HCT116 (cell line): ENCODE data around the gene MROH8. TPM values are rescaled to one million over a fixed set of nuclear protein-coding genes. Genes with fewer than 3 reads are reported as not detected.

Experiments
- ATAC-seq: fragments of 200-7000 bp; cut with Tn5 transposase; 2 replicates; pipeline ENCODE4 v1.9.1; 2020; ENCODE audit warnings: mild to moderate bottlenecking, moderate library complexity
- BruUV-seq: library from RNA; stranded (reverse); fragments of 400-500 nt; replicated peaks from 2 replicates; lab custom pipeline; 2021; lab: Mats Ljungman, UMichigan
- CTCF ChIA-PET: fragments of 300-600 bp; sonication (Branson Sonifier 250); formaldehyde crosslinking; loops from one replicate; lab custom pipeline; 2021; ENCODE audit warnings: antibody characterized with exemption; lab: Charles Lee
- POLR2A ChIA-PET: fragments of 300-600, 350-600 bp; sonication (Branson Sonifier 250); formaldehyde crosslinking; loops from one replicate; lab custom pipeline; 2021; ENCODE audit warnings: antibody characterized with exemption; lab: Charles Lee
- RAD21 ChIA-PET, 2 experiments: fragments of 300-600 bp; sonication (Branson Sonifier 250); formaldehyde crosslinking; loops; one replicate each; lab custom pipeline; 2023; ENCODE audit warnings: low total read pairs in 2 of 2; ENCODE audit not compliant: uncharacterized antibody in 2 of 2, unreplicated experiment in 2 of 2, low non-redundant PET in 1 of 2; lab: Charles Lee
- DNase-seq: peaks from one replicate; pipeline ENCODE4 v3.0.0-alpha.2; 2010; ENCODE audit warnings: low read depth, low spot score
- H2AFZ ChIP-seq: fragments of 200-600 bp; shearing (Covaris generic), sonication (generic); 2 replicates; pipeline ENCODE4 v1.6.1; 2017; ENCODE audit warnings: low read depth, mixed run types, mixed read lengths, antibody characterized with exemption, low read length; ENCODE audit not compliant: poor library complexity, severe bottlenecking
- H3K27ac ChIP-seq: 2 replicates; pipeline ENCODE4 v1.5.1; 2012; ENCODE audit warnings: low read depth, low read length
- H3K27me3 ChIP-seq: fragments of 200-600 bp; sonication (generic); 2 replicates; pipeline ENCODE4 v1.6.1; 2016; ENCODE audit warnings: mixed run types, low read length, mixed read lengths; ENCODE audit not compliant: insufficient read depth
- H3K36me3 ChIP-seq, 2 experiments: fragments of 200-500 bp in 1 of 2; fragments of 200-600 bp in 1 of 2; sonication (Bioruptor generic) in 1 of 2; sonication (generic) in 1 of 2; 2 replicates each; pipeline versions ENCODE4 v1.5.1 to v1.6.1; 2014 to 2016; ENCODE audit warnings: low read length in 2 of 2, inconsistent platforms in 1 of 2, mixed read lengths in 1 of 2, mixed run types in 1 of 2; ENCODE audit not compliant: insufficient read depth in 2 of 2, control insufficient read depth in 1 of 2
- H3K4me1 ChIP-seq, 2 experiments: fragments of 200-600 bp in 1 of 2; sonication (generic) in 1 of 2; 2 replicates each; pipeline versions ENCODE4 v1.5.1 to v1.6.1; 2012 to 2017; ENCODE audit warnings: low read length in 2 of 2, inconsistent platforms in 1 of 2, mild to moderate bottlenecking in 1 of 2, mixed read lengths in 1 of 2, mixed run types in 1 of 2, moderate library complexity in 1 of 2; ENCODE audit not compliant: insufficient read depth in 2 of 2, control insufficient read depth in 1 of 2
- H3K4me2 ChIP-seq: fragments of 200-600 bp; sonication (generic); 2 replicates; pipeline ENCODE4 v1.6.1; 2017; ENCODE audit warnings: mixed run types, low read length, mixed read lengths
- H3K4me3 ChIP-seq, 2 experiments: fragments of 200-600 bp in 1 of 2; sonication (generic) in 1 of 2; replicated peaks in 1 of 2; 2 replicates each; pipeline ENCODE4 v1.5.1; 2011 to 2016; ENCODE audit warnings: low read length in 2 of 2, control low read depth in 1 of 2, low read depth in 1 of 2, mild to moderate bottlenecking in 1 of 2, mixed read lengths in 1 of 2, mixed run types in 1 of 2
- H3K79me2 ChIP-seq: fragments of 200-600 bp; sonication (generic); 2 replicates; pipeline ENCODE4 v1.6.1; 2017; ENCODE audit warnings: mild to moderate bottlenecking, mixed run types, low read length, moderate library complexity, mixed read lengths; ENCODE audit not compliant: insufficient read depth
- H3K9ac ChIP-seq: fragments of 200-600 bp; sonication (generic); 2 replicates; pipeline ENCODE4 v1.6.1; 2016; ENCODE audit warnings: low read length, mixed read lengths
- H3K9me2 ChIP-seq: fragments of 200-600 bp; sonication (generic), shearing (Covaris generic); 2 replicates; pipeline ENCODE4 v1.6.1; 2017; ENCODE audit warnings: mixed run types, mild to moderate bottlenecking, moderate library complexity; ENCODE audit not compliant: insufficient read depth
- H3K9me3 ChIP-seq, 2 experiments: fragments of 200-500 bp in 1 of 2; fragments of 200-600 bp in 1 of 2; sonication (Bioruptor generic) in 1 of 2; sonication (generic) in 1 of 2; 2 replicates each; pipeline ENCODE4 v1.6.1; 2014 to 2017; ENCODE audit warnings: low read length in 2 of 2, mixed read lengths in 2 of 2, inconsistent platforms in 1 of 2, low read depth in 1 of 2, mild to moderate bottlenecking in 1 of 2, mixed run types in 1 of 2, moderate library complexity in 1 of 2; ENCODE audit not compliant: control insufficient read depth in 1 of 2, insufficient read depth in 1 of 2
- H4K20me1 ChIP-seq: fragments of 200-600 bp; sonication (generic), shearing (Covaris generic); 2 replicates; pipeline ENCODE4 v1.6.1; 2017; ENCODE audit warnings: mixed run types, mild to moderate bottlenecking, moderate library complexity; ENCODE audit not compliant: insufficient read depth
- CTCF ChIP-seq, 3 experiments: fragments of 200-600 bp in 1 of 3; sonication (generic) in 1 of 3; IDR thresholded peaks in 2 of 3; conservative IDR thresholded peaks in 1 of 3; 2 replicates each; pipeline ENCODE4 v1.5.1; 2012 to 2017; ENCODE audit warnings: low read depth in 2 of 3, low read length in 2 of 3, antibody characterized with exemption in 1 of 3, borderline replicate concordance in 1 of 3, control low read depth in 1 of 3, mild to moderate bottlenecking in 1 of 3, mixed read lengths in 1 of 3, mixed run types in 1 of 3, moderate library complexity in 1 of 3; ENCODE audit not compliant: insufficient read depth in 1 of 3
- EGR1 ChIP-seq: IDR thresholded peaks from 2 replicates; pipeline ENCODE4 v1.6.1; 2012; ENCODE audit warnings: low read depth
- EZH2phosphoT487 ChIP-seq: fragments of 200-600 bp; IDR thresholded peaks from 2 replicates; pipeline ENCODE4 v1.6.1; 2018; ENCODE audit warnings: antibody characterized with exemption, borderline replicate concordance
- JUND ChIP-seq: IDR thresholded peaks from 2 replicates; pipeline ENCODE4 v1.6.1; 2012
- POLR2A ChIP-seq: IDR thresholded peaks from 2 replicates; pipeline ENCODE4 v1.7.0; 2011; ENCODE audit warnings: borderline replicate concordance; ENCODE audit not compliant: insufficient read depth, insufficient read length; ENCODE audit errors: extremely low read depth
- RAD21 ChIP-seq: IDR thresholded peaks from 2 replicates; pipeline ENCODE4 v1.6.1; 2012; ENCODE audit warnings: low read depth, mild to moderate bottlenecking
- SIN3A ChIP-seq: IDR thresholded peaks from 2 replicates; pipeline ENCODE4 v1.6.1; 2012; ENCODE audit warnings: low read depth
- SP1 ChIP-seq: IDR thresholded peaks from 2 replicates; pipeline ENCODE4 v1.6.1; 2012; ENCODE audit warnings: low read depth
- SRF ChIP-seq: IDR thresholded peaks from 2 replicates; pipeline ENCODE4 v1.6.1; 2012; ENCODE audit warnings: low read depth
- YY1 ChIP-seq: IDR thresholded peaks from 2 replicates; pipeline ENCODE4 v1.6.1; 2011; ENCODE audit warnings: low read length, low read depth, moderate library complexity, mild to moderate bottlenecking; ENCODE audit not compliant: insufficient replicate concordance; ENCODE audit errors: extremely low read depth
- ZFX ChIP-seq: fragments of 450-650 bp; IDR thresholded peaks from 2 replicates; pipeline ENCODE4 v1.6.1; 2017
- ZNF274 ChIP-seq: fragments of 200-500 bp; sonication (Bioruptor generic); IDR thresholded peaks from 2 replicates; pipeline ENCODE4 v1.6.1; 2014; ENCODE audit warnings: mild to moderate bottlenecking, low read depth, low read length, inconsistent platforms
- intact Hi-C: fragments of 100-400 bp; cut with micrococcal nuclease; formaldehyde crosslinking; loops from 2 replicates; pipeline ENCODE4 v1.10.0; 2022
- total RNA-seq: library from RNA; stranded (reverse); gene quantifications from one replicate; pipeline ENCODE4 v1.2.1, GENCODE V29; 2021; ENCODE audit not compliant: unreplicated experiment
- TF ChIP-seq, protein P1 (sequence below): IDR thresholded peaks from 2 replicates; pipeline ENCODE4 v1.6.1; 2012

MROH8 gene
- total RNA-seq, 1 experiment from 2014 or later = 0.79 TPM

DNA sequence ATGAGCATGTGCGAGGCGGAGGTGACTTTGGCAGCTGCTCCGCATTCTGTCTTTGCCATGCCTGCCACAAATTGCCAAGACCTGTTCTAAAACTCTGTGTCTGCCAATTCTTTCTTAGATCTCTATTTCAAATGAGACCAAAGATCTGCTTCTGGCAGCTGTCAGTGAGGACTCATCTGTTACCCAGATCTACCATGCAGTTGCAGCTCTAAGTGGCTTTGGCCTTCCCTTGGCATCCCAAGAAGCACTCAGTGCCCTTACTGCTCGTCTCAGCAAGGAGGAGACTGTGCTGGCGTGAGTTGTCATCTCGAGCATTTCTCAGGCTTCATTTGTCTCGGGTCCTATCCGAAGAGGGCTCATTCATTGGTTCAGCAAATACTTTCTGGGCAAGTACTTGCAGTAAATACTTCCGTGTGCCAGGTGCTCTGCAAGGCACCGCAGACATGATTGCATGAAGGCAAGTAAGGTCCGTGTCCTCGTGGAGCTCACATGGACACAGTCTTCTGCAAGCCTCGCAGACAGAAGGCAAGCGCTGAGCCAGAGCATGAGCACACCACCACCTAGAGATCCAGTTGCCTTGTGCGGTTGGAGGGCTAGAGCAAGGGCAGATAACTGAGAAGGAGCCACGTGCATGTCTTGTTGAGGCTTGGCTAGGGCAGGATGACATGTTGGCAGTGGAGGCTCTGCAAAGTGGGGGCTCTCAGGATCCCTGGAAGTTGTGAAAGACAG lies 19.7 kb upstream of the MROH8 start:
- RAD21 ChIA-PET = no interaction called here
- Histone ChIP-seq H3K9ac (no peak overlapping the region), H3K79me2 (peaks cover 89% of the 10 kb centered on the region)
- intact Hi-C loops = no loop called here
- TF ChIP-seq POLR2A (no peak), SRF (no peak), EZH2phosphoT487 (no peak), SP1 (no peak), ZNF274 (no peak), SIN3A (no peak), RAD21 (no peak), YY1 (no peak), JUND (no peak), ZFX (no peak), CTCF (IDR thresholded peaks at IDR 0.05 in 2 of 3, conservative IDR thresholded peaks at IDR 0.05 in 1 of 3; ENCODE audit: borderline replicate concordance in 1 of 3, insufficient read depth in 1 of 3, low read depth in 2 of 3, low read length in 2 of 3) (no peak), EGR1 (no peak)
- TF ChIP-seq, protein P1, sequence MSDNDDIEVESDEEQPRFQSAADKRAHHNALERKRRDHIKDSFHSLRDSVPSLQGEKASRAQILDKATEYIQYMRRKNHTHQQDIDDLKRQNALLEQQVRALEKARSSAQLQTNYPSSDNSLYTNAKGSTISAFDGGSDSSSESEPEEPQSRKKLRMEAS = no peak
- TF ChIP-seq, all 23 proteins: peak for 0
- Histone ChIP-seq H3K9me3 (no peaks in the 10 kb centered on the region), H2AFZ (no peak overlapping the region), H3K4me3 (no peak overlapping the region), H3K4me1 (peaks cover 6 to 7% of the 10 kb centered on the region in 2 experiments; a peak in 3 of 4 replicates), H3K27ac (no peak overlapping the region), H3K36me3 (peaks cover 32 to 35% of the 10 kb centered on the region in 2 experiments), H3K9me2 (no peaks in the 10 kb centered on the region), H3K27me3 (no peaks in the 10 kb centered on the region), H3K4me2 (no peak overlapping the region), H4K20me1 (peaks cover 6% of the 10 kb centered on the region; the same call in 1 of the 2 replicates)
- CTCF ChIA-PET = no interaction called here
- BruUV-seq = no TSS peak
- no peak for DNase-seq
- no peak for ATAC-seq
- POLR2A ChIA-PET = no interaction called here
